Peyer's patch (tissue), 4 donors: ENCODE results near the gene TMEM63B. TPM values are rescaled to one million over a fixed set of nuclear protein-coding genes. Genes with fewer than 3 reads are reported as not detected.
"Not testable (repeated sequence)": the region's sequence is repeated elsewhere in the genome, so short reads cannot be mapped to it uniquely, and the experiment has no call there.

Experiments used
- DNase-seq, 3 donors: peaks; one replicate each; pipeline ENCODE4 v3.0.0-alpha.2; 2017 to 2019
- H3K27ac ChIP-seq, 4 donors: fragments of 200-600 bp; sonication (generic); one replicate each; pipeline ENCODE4 v1.5.1; 2016 to 2019
- H3K27me3 ChIP-seq, 2 donors: fragments of 200-600 bp; sonication (generic); one replicate each; pipeline ENCODE4 v1.5.1; 2019
- H3K36me3 ChIP-seq, 3 donors: fragments of 200-600 bp; sonication (generic); one replicate each; pipeline ENCODE4 v1.5.1; 2016 to 2019
- H3K4me1 ChIP-seq, 4 donors: fragments of 200-600 bp; sonication (generic); one replicate each; pipeline ENCODE4 v1.5.1; 2016 to 2019
- H3K4me3 ChIP-seq, 4 donors: fragments of 200-600 bp; sonication (generic); 1 replicate in 3 of 4; 2 replicates in 1 of 4; pipeline ENCODE4 v1.5.1; 2016 to 2019; ENCODE audit warnings: mild to moderate bottlenecking in 1 of 4
- H3K9me3 ChIP-seq, 4 donors: fragments of 200-600 bp; sonication (generic); one replicate each; pipeline ENCODE4 v1.5.1; 2016 to 2019; ENCODE audit warnings: mild to moderate bottlenecking in 1 of 4
- CTCF ChIP-seq, 6 experiments: fragments of 450-650 bp in 4 of 6; fragments of 200-600 bp in 2 of 6; sonication (generic) in 1 of 6; IDR thresholded peaks; one replicate each; pipeline ENCODE4 v1.5.1; 2017 to 2019; ENCODE audit warnings: antibody characterized with exemption in 6 of 6, mild to moderate bottlenecking in 3 of 6, moderate library complexity in 1 of 6
- POLR2A ChIP-seq, 2 donors: fragments of 450-650 bp; IDR thresholded peaks; one replicate each; pipeline ENCODE4 v1.5.1; 2017; ENCODE audit warnings: antibody characterized with exemption in 2 of 2, mild to moderate bottlenecking in 2 of 2, moderate library complexity in 2 of 2
- total RNA-seq, 4 donors: library from RNA; depleted of rRNA; stranded (reverse); fragments of >200 nt; gene quantifications; one replicate each; pipeline ENCODE4 v1.1.0, GENCODE V29; 2016

The TMEM63B gene
- total RNA-seq, 4 donors from 2014 or later: 56.9 to 92.1 (median 81.9) TPM

GRCh38 chr6:44182911-44183390 lies 55.6 kb downstream of the TMEM63B start:
- Histone ChIP-seq H3K4me1 (peaks cover 0 to 5% (median 0%) of the 10 kb centered on the region in 4 donors), H3K27me3 (no peaks in the 10 kb centered on the region), H3K9me3 (no peaks in the 10 kb centered on the region), H3K27ac (no peak overlapping the region), H3K4me3 (no peak overlapping the region), H3K36me3 (no peaks in the 10 kb centered on the region)
- TF ChIP-seq POLR2A (IDR thresholded peaks at IDR 0.05): no peak
- TF ChIP-seq CTCF (IDR thresholded peaks at IDR 0.05): no peak
- DNase-seq: no peak

- Histone ChIP-seq H3K9me3 (no peaks in the 10 kb centered on the region), H3K4me3 (no peak overlapping the region), H3K27ac (no peak overlapping the region), H3K4me1 (no peaks in the 10 kb centered on the region), H3K36me3 (no peaks in the 10 kb centered on the region), H3K27me3 (no peaks in the 10 kb centered on the region)
- TF ChIP-seq POLR2A (IDR thresholded peaks at IDR 0.05) (no peak), CTCF (IDR thresholded peaks at IDR 0.05) (no peak)
- DNase-seq: no peak
Measured at GRCh38 chr6:44183783-44184182, 56.4 kb downstream of the TMEM63B start.

GRCh38 chr6:44185356-44185755 lies 58.0 kb downstream of the TMEM63B start:
- not testable (repeated sequence) for H3K4me1 ChIP-seq, H3K27me3 ChIP-seq, H3K27ac ChIP-seq, H3K36me3 ChIP-seq, DNase-seq, H3K4me3 ChIP-seq, H3K9me3 ChIP-seq

GRCh38 chr6:44185953-44186634 lies 58.7 kb downstream of the TMEM63B start:
- Histone ChIP-seq H3K4me3 (no peak overlapping the region), H3K27ac (no peak overlapping the region), H3K9me3 (no peaks in the 10 kb centered on the region), H3K27me3 (no peaks in the 10 kb centered on the region), H3K36me3 (no peaks in the 10 kb centered on the region), H3K4me1 (no peaks in the 10 kb centered on the region)
- no peak for DNase-seq
- TF ChIP-seq CTCF (IDR thresholded peaks at IDR 0.05): no peak
- no peak for TF ChIP-seq POLR2A (IDR thresholded peaks at IDR 0.05)

GRCh38 chr6:44186635-44187025 lies 59.3 kb downstream of the TMEM63B start:
- Histone ChIP-seq H3K36me3 (no peaks in the 10 kb centered on the region), H3K27ac (no peak overlapping the region), H3K4me3 (no peak overlapping the region), H3K27me3 (no peaks in the 10 kb centered on the region), H3K9me3 (no peaks in the 10 kb centered on the region), H3K4me1 (no peaks in the 10 kb centered on the region)
- DNase-seq: no peak
- TF ChIP-seq CTCF (IDR thresholded peaks at IDR 0.05) (no peak), POLR2A (IDR thresholded peaks at IDR 0.05) (no peak)

GRCh38 chr6:44188819-44189218 lies 61.5 kb downstream of the TMEM63B start:
- TF ChIP-seq POLR2A (IDR thresholded peaks at IDR 0.05) (no peak), CTCF (IDR thresholded peaks at IDR 0.05) (no peak)
- no peaks in the 10 kb centered on the region for H3K9me3 ChIP-seq
- no peaks in the 10 kb centered on the region for H3K27me3 ChIP-seq
- no peak overlapping the region for H3K4me3 ChIP-seq
- H3K36me3 ChIP-seq: no peaks in the 10 kb centered on the region
- no peak overlapping the region for H3K27ac ChIP-seq
- H3K4me1 ChIP-seq: no peaks in the 10 kb centered on the region
- no peak for DNase-seq
